Brain microvascular endothelial cell (primary cell): ENCODE results near the gene EPC2.

Experiments
- DNase-seq: peaks from one replicate; pipeline ENCODE4 v3.0.0-alpha.2; 2020
- H3K27ac ChIP-seq: fragments of 250-450 bp; sonication (Bioruptor Pico); 2 replicates; pipeline ENCODE4 v1.5.1; 2020; ENCODE audit warnings: mild to moderate bottlenecking, moderate library complexity
- H3K27me3 ChIP-seq: fragments of 250-450 bp; sonication (Bioruptor Pico); replicated peaks from 2 replicates; pipeline ENCODE4 v1.5.1; 2020; ENCODE audit warnings: mild to moderate bottlenecking
- H3K36me3 ChIP-seq: fragments of 250-450 bp; sonication (Bioruptor Pico); replicated peaks from 2 replicates; pipeline ENCODE4 v1.5.1; 2020; ENCODE audit warnings: mild to moderate bottlenecking
- H3K4me3 ChIP-seq: 2 replicates; pipeline ENCODE4 v1.5.1; 2011; ENCODE audit warnings: low read depth, mild to moderate bottlenecking, control low read depth, low read length, moderate library complexity
- CTCF ChIP-seq: IDR thresholded peaks from 2 replicates; pipeline ENCODE4 v1.5.1; 2011; ENCODE audit warnings: low read depth, mild to moderate bottlenecking, moderate library complexity, low read length, control low read depth, inconsistent platforms; ENCODE audit errors: missing control alignments
- in situ Hi-C: cut with HindIII; loops from 2 replicates; pipeline ENCODE4 v1.10.0; 2017; ENCODE audit warnings: low sequenced_read_pairs, low pct_ligation_motif_present

The EPC2 gene

DNA sequence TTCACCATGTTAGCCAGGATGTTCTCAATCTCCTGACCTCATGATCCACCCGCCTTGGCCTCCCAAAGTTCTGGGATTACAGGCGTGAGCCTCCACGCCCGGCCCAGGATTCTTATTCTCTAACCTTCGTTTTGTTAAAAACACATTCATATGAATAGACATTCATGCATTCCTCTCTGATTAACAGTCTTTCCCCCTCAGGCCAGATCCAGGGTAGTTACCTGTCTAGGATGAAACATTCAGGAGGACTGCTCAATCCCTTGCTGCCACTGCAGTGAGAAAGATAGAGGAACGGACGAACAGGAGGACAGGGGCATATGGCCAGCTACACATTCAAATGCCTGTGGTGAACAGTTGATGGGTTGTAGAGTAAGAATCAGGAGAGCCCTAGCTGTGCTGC, 39.6 kb upstream of the EPC2 start:
- Histone ChIP-seq H3K27me3 (no peaks in the 10 kb centered on the region), H3K4me3 (no peak overlapping the region), H3K27ac (no peak overlapping the region), H3K36me3 (no peaks in the 10 kb centered on the region)
- DNase-seq, result no peak
- TF ChIP-seq CTCF, result no peak
- in situ Hi-C loops, result no loop called here

GRCh38 chr2:148607566-148607965, 37.0 kb upstream of the EPC2 start:
- DNase-seq, result no peak
- TF ChIP-seq CTCF, result no peak
- no peaks in the 10 kb centered on the region for H3K27me3 ChIP-seq
- no peak overlapping the region for H3K4me3 ChIP-seq
- no peak overlapping the region for H3K27ac ChIP-seq
- H3K36me3 ChIP-seq, result no peaks in the 10 kb centered on the region
- in situ Hi-C loops, result no loop called here

GRCh38 chr2:148613231-148614013, 31.1 kb upstream of the EPC2 start:
- Histone ChIP-seq H3K27me3 (no peaks in the 10 kb centered on the region), H3K27ac (no peak overlapping the region), H3K36me3 (no peaks in the 10 kb centered on the region), H3K4me3 (no peak overlapping the region)
- TF ChIP-seq CTCF, result no peak
- DNase-seq, result no peak
- in situ Hi-C loops, result no loop called here

DNA sequence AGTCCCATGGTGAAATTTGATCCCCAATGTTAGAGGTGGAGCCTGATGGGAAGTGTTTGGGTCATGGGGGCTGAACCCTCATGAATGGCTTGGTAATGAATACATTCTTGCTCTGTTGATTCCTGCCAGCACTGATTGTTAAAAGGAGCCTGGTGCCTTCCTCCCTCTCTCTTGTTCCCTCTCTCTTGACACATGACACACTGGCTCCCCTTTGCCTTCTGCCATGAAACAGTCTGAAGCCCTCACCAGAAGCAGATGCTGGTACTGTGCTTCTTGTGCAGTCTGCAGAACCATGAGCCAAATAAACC, 30.6 kb upstream of the EPC2 start:
- no peak for DNase-seq
- in situ Hi-C loops, result no loop called here
- TF ChIP-seq CTCF, result no peak
- H3K27ac ChIP-seq, result no peak overlapping the region
- H3K27me3 ChIP-seq, result no peaks in the 10 kb centered on the region
- no peaks in the 10 kb centered on the region for H3K36me3 ChIP-seq
- no peak overlapping the region for H3K4me3 ChIP-seq

DNA sequence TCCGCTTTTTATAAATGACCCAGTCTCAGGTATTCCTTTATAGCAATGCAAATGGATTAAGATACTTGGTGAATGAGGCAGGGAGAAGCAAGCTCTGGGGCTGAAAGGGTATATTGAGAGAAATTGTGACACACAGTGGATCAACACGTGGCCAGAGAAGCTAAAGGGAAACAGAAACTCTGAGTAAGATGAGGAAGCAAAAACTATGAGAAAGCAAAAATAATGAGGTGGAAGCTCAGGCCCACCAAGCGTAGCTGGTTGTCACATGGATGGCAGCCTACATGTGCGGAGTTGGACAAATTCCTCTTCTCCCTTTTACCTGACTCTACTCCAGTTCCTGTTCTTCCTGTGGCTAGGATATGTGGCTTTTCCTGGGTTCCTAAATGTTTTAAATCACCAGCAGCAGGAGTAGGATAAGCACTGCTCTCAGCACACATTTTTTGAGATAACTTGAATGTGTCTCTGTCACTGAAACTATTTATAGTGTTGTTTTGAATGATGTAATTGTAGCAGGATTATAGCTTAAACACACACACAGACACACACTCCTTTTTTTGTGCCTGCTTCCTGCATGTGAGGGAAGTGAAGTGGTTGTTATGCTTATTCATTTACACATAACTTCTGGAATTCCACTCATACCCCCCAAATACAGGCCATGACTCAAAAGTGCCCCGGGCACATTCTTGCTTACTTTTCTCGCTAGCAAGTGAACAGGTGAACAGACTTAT, 30.1 kb upstream of the EPC2 start:
- peak; percentile 27 for DNase-seq
- Histone ChIP-seq H3K4me3 (no peak overlapping the region), H3K27ac (peak overlapping the region; percentile 17)

More for the DNA sequence above, 30.1 kb upstream of the EPC2 start:
- no peaks in the 10 kb centered on the region for H3K36me3 ChIP-seq
- H3K27me3 ChIP-seq, result no peaks in the 10 kb centered on the region
- no peak for TF ChIP-seq CTCF
- in situ Hi-C loops, result no loop called here
